Transverse colon (tissue), 4 donors: ENCODE data around the gene UQCC5. TPM values are rescaled to one million over a fixed set of nuclear protein-coding genes. Genes with fewer than 3 reads are reported as not detected.
"Not testable (repeated sequence)": the region's sequence is repeated elsewhere in the genome, so short reads cannot be mapped to it uniquely, and the experiment has no call there.

ENCODE experiments used
- DNase-seq: peaks from one replicate; pipeline ENCODE4 v3.0.0-alpha.2; 2019
- H3K27ac ChIP-seq, 4 donors: fragments of 200-600 bp; sonication (generic); 2 replicates each; pipeline ENCODE4 v1.5.1; 2016 to 2018; ENCODE audit warnings: inconsistent platforms in 4 of 4
- H3K27me3 ChIP-seq: fragments of 200-600 bp; sonication (generic); 2 replicates; pipeline ENCODE4 v1.5.1; 2017; ENCODE audit warnings: inconsistent platforms
- H3K36me3 ChIP-seq, 4 donors: fragments of 200-600 bp; sonication (generic); 2 replicates each; pipeline ENCODE4 v1.5.1; 2017 to 2019; ENCODE audit warnings: inconsistent platforms in 4 of 4
- H3K4me1 ChIP-seq, 4 donors: fragments of 200-600 bp; sonication (generic); 2 replicates each; pipeline ENCODE4 v1.5.1; 2017 to 2020; ENCODE audit warnings: inconsistent platforms in 4 of 4
- H3K4me3 ChIP-seq, 4 donors: fragments of 200-600 bp; sonication (generic); 1 replicate in 1 of 4; 2 replicates in 3 of 4; pipeline versions ENCODE4 v1.5.1 to v1.6.1; 2017 to 2019; ENCODE audit warnings: inconsistent platforms in 4 of 4
- H3K9me3 ChIP-seq, 2 donors: fragments of 200-600 bp; sonication (generic); 2 replicates each; pipeline ENCODE4 v1.5.1; 2017 to 2019; ENCODE audit warnings: inconsistent platforms in 2 of 2
- CTCF ChIP-seq, 5 experiments: fragments of 200-600 bp in 3 of 5; fragments of 450-650 bp in 2 of 5; sonication (generic) in 3 of 5; IDR thresholded peaks; 1 replicate in 2 of 5; 2 replicates in 3 of 5; pipeline ENCODE4 v1.5.1; 2016 to 2017; ENCODE audit warnings: antibody characterized with exemption in 5 of 5, inconsistent platforms in 3 of 5, mild to moderate bottlenecking in 2 of 5, moderate library complexity in 1 of 5
- EP300 ChIP-seq: sonication (generic); formaldehyde crosslinking; IDR thresholded peaks from one replicate; pipeline ENCODE4 v1.6.1; 2017; ENCODE audit warnings: antibody characterized with exemption, low read depth
- POLR2A ChIP-seq: fragments of 450-650 bp; IDR thresholded peaks from one replicate; pipeline ENCODE4 v1.6.1; 2016; ENCODE audit warnings: antibody characterized with exemption, mild to moderate bottlenecking, moderate library complexity
- POLR2AphosphoS5 ChIP-seq, 3 donors: sonication (generic); formaldehyde crosslinking; IDR thresholded peaks; one replicate each; pipeline ENCODE4 v1.6.1; 2016; ENCODE audit warnings: antibody characterized with exemption in 3 of 3
- WGBS, 2 donors: methylation state at CpG; one replicate each; pipeline ENCODE4 v1.1.5; 2018; ENCODE audit warnings: low coverage in 1 of 2; 5-methylcytosine and 5-hydroxymethylcytosine counted together
- in situ Hi-C, 4 donors: fragments of 200-750 bp; cut with MboI; loops; one replicate each; pipeline versions ENCODE4 v1.15.0 to v1.15.1; 2017; ENCODE audit warnings: low sequenced_read_pairs in 3 of 4, low pct_ligation_motif_present in 1 of 4, low pct_unique_long_range_greater_than_20kb in 1 of 4
- intact Hi-C: fragments of 100-400 bp; cut with DNase I; formaldehyde crosslinking; loops from one replicate; pipeline ENCODE4 v1.15.1; 2023; ENCODE audit warnings: low total_unique reads
- total RNA-seq, 4 donors: library from RNA; depleted of rRNA; stranded (reverse); fragments of >200 nt; gene quantifications; one replicate each; pipeline ENCODE4 v1.1.0, GENCODE V29; 2016

UQCC5 gene
- total RNA-seq, 4 donors from 2014 or later, result 2.6 to 22.1 (median 4.0) TPM; not detected in 1

GRCh38 chr3:52524752-52525679 lies 11.4 kb upstream of the UQCC5 start:
- intact Hi-C loops (no loop called here), in situ Hi-C loops (no loop called here)
- no peaks in the 10 kb centered on the region for H3K36me3 ChIP-seq
- H3K9me3 ChIP-seq, result no peaks in the 10 kb centered on the region
- no peak for DNase-seq
- H3K4me1 ChIP-seq, result no peaks in the 10 kb centered on the region
- peak overlapping the region in 3 of 4 donors; percentile 8 to 41 (median 13) for H3K27ac ChIP-seq
- H3K4me3 ChIP-seq, result no peak overlapping the region
- H3K27me3 ChIP-seq, result no peaks in the 10 kb centered on the region
- 80 to 100% methylated on average over 1 to 22 of the region's 34 CpGs for WGBS, 2 donors
- TF ChIP-seq POLR2A, result no peak
- no peak for TF ChIP-seq CTCF (IDR thresholded peaks at IDR 0.05)
- no peak for TF ChIP-seq POLR2AphosphoS5 (IDR thresholded peaks at IDR 0.05)
- TF ChIP-seq EP300, result no peak

GRCh38 chr3:52525680-52526561 lies 10.5 kb upstream of the UQCC5 start:
- Histone ChIP-seq H3K4me1 (no peaks in the 10 kb centered on the region), H3K36me3 (no peaks in the 10 kb centered on the region), H3K9me3 (no peaks in the 10 kb centered on the region), H3K4me3 (no peak overlapping the region), H3K27ac (peak overlapping the region in 3 of 4 donors; percentile 8 to 41 (median 13)), H3K27me3 (no peaks in the 10 kb centered on the region)
- WGBS, 2 donors, result 87% methylated on average over 9 of the region's 9 CpGs; no CpG with 5 or more reads in 1 of the 2 donors
- no peak for DNase-seq
- in situ Hi-C loops (no loop called here), intact Hi-C loops (no loop called here)
- no peak for TF ChIP-seq POLR2A
- no peak for TF ChIP-seq CTCF (IDR thresholded peaks at IDR 0.05)
- TF ChIP-seq POLR2AphosphoS5 (IDR thresholded peaks at IDR 0.05), result no peak
- TF ChIP-seq EP300, result no peak

- intact Hi-C loops, in situ Hi-C loops, H3K27ac ChIP-seq, H3K36me3 ChIP-seq, H3K4me3 ChIP-seq, H3K27me3 ChIP-seq, H3K4me1 ChIP-seq, H3K9me3 ChIP-seq: not testable (repeated sequence)
- 94% methylated on average over 5 of the region's 5 CpGs; no CpG with 5 or more reads in 1 of the 2 donors for WGBS, 2 donors
- peak; percentile 3 for DNase-seq
These were observed 9.8 kb upstream of the UQCC5 start for GRCh38 chr3:52526671-52527038.

GRCh38 chr3:52527039-52527731 lies 9.2 kb upstream of the UQCC5 start:
- Histone ChIP-seq H3K9me3 (no peaks in the 10 kb centered on the region), H3K36me3 (no peaks in the 10 kb centered on the region), H3K4me1 (peaks cover 0 to 4% (median 2%) of the 10 kb centered on the region in 4 donors), H3K27ac (no peak overlapping the region), H3K27me3 (no peaks in the 10 kb centered on the region), H3K4me3 (no peak overlapping the region)
- no peak for TF ChIP-seq POLR2AphosphoS5 (IDR thresholded peaks at IDR 0.05)
- TF ChIP-seq EP300, result no peak
- no peak for TF ChIP-seq POLR2A
- TF ChIP-seq CTCF (IDR thresholded peaks at IDR 0.05), result no peak
- DNase-seq, result peak; percentile 7
- WGBS, 2 donors, result 91% methylated on average over 10 of the region's 14 CpGs; no CpG with 5 or more reads in 1 of the 2 donors
- intact Hi-C loops (no loop called here), in situ Hi-C loops (no loop called here)
